Measurements from ENCODE around the gene TIAM1. TPM values are rescaled to one million over a fixed set of nuclear protein-coding genes. Genes with fewer than 3 reads are reported as not detected.

TIAM1 gene
- total RNA-seq, 3 donors from 2014 or later = 6.2 to 11.6 (median 10.4) TPM

DNA sequence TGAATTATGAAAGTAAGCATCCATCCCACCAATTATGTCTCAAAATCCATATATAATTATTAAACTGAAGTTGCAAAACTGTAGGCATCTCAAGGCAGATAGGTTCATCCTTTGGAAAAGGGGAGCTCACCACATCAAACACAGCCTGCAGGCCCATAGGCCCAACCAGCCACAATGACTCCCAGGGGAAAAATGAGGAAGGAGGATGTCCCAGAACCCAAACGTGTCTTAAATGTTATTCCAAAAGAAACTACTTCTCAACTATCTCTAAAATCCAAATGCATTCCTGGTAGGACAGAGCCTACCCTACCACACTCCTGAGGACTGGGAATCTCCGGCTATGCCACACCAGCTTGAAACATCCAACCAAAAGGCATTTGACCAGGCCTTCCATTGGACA lies 12.8 kb downstream of the TIAM1 start:
- Histone ChIP-seq H3K36me3 (ENCODE audit: low read depth) (no peaks in the 10 kb centered on the region), H3K4me1 (ENCODE audit: low read depth) (no peaks in the 10 kb centered on the region), H3K9me3 (no peaks in the 10 kb centered on the region), H3K4me3 (no peak overlapping the region)
- TF ChIP-seq, protein P1, sequence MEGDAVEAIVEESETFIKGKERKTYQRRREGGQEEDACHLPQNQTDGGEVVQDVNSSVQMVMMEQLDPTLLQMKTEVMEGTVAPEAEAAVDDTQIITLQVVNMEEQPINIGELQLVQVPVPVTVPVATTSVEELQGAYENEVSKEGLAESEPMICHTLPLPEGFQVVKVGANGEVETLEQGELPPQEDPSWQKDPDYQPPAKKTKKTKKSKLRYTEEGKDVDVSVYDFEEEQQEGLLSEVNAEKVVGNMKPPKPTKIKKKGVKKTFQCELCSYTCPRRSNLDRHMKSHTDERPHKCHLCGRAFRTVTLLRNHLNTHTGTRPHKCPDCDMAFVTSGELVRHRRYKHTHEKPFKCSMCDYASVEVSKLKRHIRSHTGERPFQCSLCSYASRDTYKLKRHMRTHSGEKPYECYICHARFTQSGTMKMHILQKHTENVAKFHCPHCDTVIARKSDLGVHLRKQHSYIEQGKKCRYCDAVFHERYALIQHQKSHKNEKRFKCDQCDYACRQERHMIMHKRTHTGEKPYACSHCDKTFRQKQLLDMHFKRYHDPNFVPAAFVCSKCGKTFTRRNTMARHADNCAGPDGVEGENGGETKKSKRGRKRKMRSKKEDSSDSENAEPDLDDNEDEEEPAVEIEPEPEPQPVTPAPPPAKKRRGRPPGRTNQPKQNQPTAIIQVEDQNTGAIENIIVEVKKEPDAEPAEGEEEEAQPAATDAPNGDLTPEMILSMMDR (IDR thresholded peaks at IDR 0.05) = no peak
- ATAC-seq (no peak), DNase-seq (no peak)
- intact Hi-C loops (cut with DNase I, micrococcal nuclease) = no loop called here

GRCh38 chr21:31330144-31330483 lies 13.9 kb downstream of the TIAM1 start:
- DNase-seq (no peak), ATAC-seq (no peak)
- H3K9me3 ChIP-seq = no peaks in the 10 kb centered on the region
- TF ChIP-seq, protein P1 (IDR thresholded peaks at IDR 0.05) = no peak
- H3K36me3 ChIP-seq (ENCODE audit: low read depth) = no peaks in the 10 kb centered on the region
- no peak overlapping the region for H3K4me3 ChIP-seq
- intact Hi-C loops (cut with DNase I, micrococcal nuclease) = no loop called here
- H3K4me1 ChIP-seq (ENCODE audit: low read depth) = no peaks in the 10 kb centered on the region

GRCh38 chr21:31329456-31330143 lies 14.5 kb downstream of the TIAM1 start:
- intact Hi-C loops (cut with DNase I, micrococcal nuclease) = no loop called here
- no peak for DNase-seq
- TF ChIP-seq, protein P1 (IDR thresholded peaks at IDR 0.05) = no peak
- Histone ChIP-seq H3K4me3 (no peak overlapping the region), H3K36me3 (ENCODE audit: low read depth) (no peaks in the 10 kb centered on the region), H3K4me1 (ENCODE audit: low read depth) (no peaks in the 10 kb centered on the region), H3K9me3 (no peaks in the 10 kb centered on the region)
- ATAC-seq = no peak

GRCh38 chr21:31326522-31327242 lies 17.4 kb downstream of the TIAM1 start:
- intact Hi-C loops (cut with DNase I, micrococcal nuclease) = no loop called here
- H3K4me1 ChIP-seq (ENCODE audit: low read depth) = no peaks in the 10 kb centered on the region
- H3K36me3 ChIP-seq (ENCODE audit: low read depth) = no peaks in the 10 kb centered on the region
- ATAC-seq (peak; percentile 24), DNase-seq (no peak)
- no peak overlapping the region for H3K4me3 ChIP-seq
- no peaks in the 10 kb centered on the region for H3K9me3 ChIP-seq
- TF ChIP-seq, protein P1 (IDR thresholded peaks at IDR 0.05) = no peak

DNA sequence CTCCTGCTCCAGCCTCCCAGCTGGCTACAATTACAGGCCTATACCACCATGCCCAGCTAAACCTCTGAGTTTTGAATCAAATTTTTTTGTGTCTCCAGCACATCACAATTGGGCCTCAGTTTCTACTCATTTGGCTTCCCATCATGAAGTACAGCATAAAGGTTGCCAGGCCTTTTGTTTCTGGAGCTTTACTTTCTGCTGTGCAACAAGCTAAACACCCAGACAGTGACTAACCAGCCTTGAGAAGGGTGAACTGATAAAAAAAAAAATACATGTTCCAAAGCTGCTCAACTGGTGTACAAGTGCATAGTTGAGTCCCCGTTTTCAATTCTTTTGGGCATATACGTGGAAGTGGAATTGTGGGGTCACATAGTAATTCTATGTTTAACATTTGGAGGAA lies 25.1 kb downstream of the TIAM1 start:
- Histone ChIP-seq H3K36me3 (ENCODE audit: low read depth) (no peaks in the 10 kb centered on the region), H3K4me3 (no peak overlapping the region), H3K4me1 (ENCODE audit: low read depth) (no peaks in the 10 kb centered on the region), H3K9me3 (no peaks in the 10 kb centered on the region)
- TF ChIP-seq, protein P1 (IDR thresholded peaks at IDR 0.05) = no peak
- DNase-seq (no peak), ATAC-seq (no peak)
- intact Hi-C loops (cut with DNase I, micrococcal nuclease) = no loop called here

Data from mucosa of descending colon (tissue), 3 donors.